Progenitor cell of endocrine pancreas (in vitro differentiated cells): Measurements from ENCODE around the gene PRCD. TPM values are rescaled to one million over a fixed set of nuclear protein-coding genes. Genes with fewer than 3 reads are reported as not detected.

ENCODE experiments used
- DNase-seq: peaks from one replicate; pipeline ENCODE4 v3.0.0; 2021; ENCODE audit warnings: low spot score; ENCODE audit not compliant: unreplicated experiment
- H3K27ac Mint-ChIP-seq: 2 replicates; pipeline ENCODE4 v1.8.0; 2021; ENCODE audit warnings: mild to moderate bottlenecking, moderate library complexity, mixed read lengths
- H3K27me3 Mint-ChIP-seq: 2 replicates; pipeline ENCODE4 v1.8.0; 2021; ENCODE audit warnings: mixed read lengths
- H3K36me3 Mint-ChIP-seq: 2 replicates; pipeline ENCODE4 v1.8.0; 2022; ENCODE audit warnings: mixed read lengths; ENCODE audit not compliant: insufficient read depth
- H3K4me1 Mint-ChIP-seq: 2 replicates; pipeline ENCODE4 v1.8.0; 2021; ENCODE audit warnings: low read depth, mixed read lengths
- H3K4me3 Mint-ChIP-seq: 2 replicates; pipeline ENCODE4 v1.8.0; 2021; ENCODE audit warnings: low read depth, mild to moderate bottlenecking, moderate library complexity, mixed read lengths
- H3K9me3 Mint-ChIP-seq: 2 replicates; pipeline ENCODE4 v1.8.0; 2021; ENCODE audit warnings: low read depth, mixed read lengths
- CTCF ChIP-seq: fragments of 200-600 bp; sonication (generic); IDR thresholded peaks from one replicate; pipeline ENCODE4 v1.5.0; 2021; ENCODE audit warnings: antibody characterized with exemption, mild to moderate bottlenecking; ENCODE audit not compliant: unreplicated experiment
- total RNA-seq: library from RNA; stranded (reverse); gene quantifications from 2 replicates; pipeline ENCODE4 v1.2.1, GENCODE V29; 2021

The PRCD gene
- total RNA-seq, 1 donor from 2014 or later = 0.86 TPM

GRCh38 chr17:76543826-76544545 lies 4.1 kb downstream of the PRCD start:
- Mint-ChIP-seq H3K27ac (no peak overlapping the region), H3K4me3 (no peak overlapping the region), H3K36me3 (no peaks in the 10 kb centered on the region), H3K4me1 (peaks cover 18% of the 10 kb centered on the region), H3K9me3 (no peaks in the 10 kb centered on the region), H3K27me3 (peaks cover 47% of the 10 kb centered on the region)
- DNase-seq = no peak
- no peak for TF ChIP-seq CTCF

DNA sequence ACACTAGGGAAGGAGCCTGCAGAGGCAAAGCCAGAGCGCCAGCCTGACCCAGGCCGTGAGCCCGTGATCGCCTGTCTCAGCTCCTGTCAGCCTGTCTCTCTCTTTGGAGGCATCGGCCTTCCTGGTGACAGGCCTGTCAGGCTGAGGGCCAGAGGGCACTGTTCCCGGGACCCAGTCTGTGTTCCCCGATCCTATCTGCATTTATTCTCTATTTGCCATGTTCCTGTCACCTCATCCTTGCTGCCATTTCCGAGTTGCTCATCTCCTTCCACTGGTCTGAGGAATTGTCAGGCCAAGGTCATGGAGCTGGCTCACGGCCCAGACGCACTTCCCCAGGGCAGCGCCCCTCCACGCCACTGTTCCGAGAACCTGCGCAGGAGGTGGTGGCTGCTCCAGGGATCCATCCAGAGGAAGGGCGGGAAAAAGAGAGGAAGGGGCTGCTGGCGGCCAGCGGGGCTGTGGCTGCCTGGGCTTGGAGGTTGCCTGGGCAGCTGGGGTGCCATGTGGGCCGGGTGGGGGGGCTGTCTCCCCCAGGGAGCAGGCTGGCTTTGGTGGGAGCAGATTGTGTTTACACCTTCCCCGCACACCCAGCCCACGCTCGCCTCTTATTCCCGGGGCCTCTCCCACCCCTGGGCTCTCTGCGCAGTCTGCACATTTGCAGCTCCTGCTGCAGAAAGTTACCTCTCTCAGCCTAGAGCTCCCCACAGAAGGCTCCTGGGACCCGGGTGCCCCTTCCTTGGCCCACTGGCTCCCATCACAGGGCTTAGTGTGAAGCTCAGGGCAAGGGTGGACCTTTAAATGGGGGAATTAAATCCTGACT lies 4.9 kb downstream of the PRCD start:
- Mint-ChIP-seq H3K9me3 (no peaks in the 10 kb centered on the region), H3K27me3 (peaks cover 40% of the 10 kb centered on the region), H3K27ac (no peak overlapping the region), H3K4me3 (no peak overlapping the region), H3K4me1 (peaks cover 16% of the 10 kb centered on the region), H3K36me3 (no peaks in the 10 kb centered on the region)
- TF ChIP-seq CTCF = no peak
- DNase-seq = no peak

DNA sequence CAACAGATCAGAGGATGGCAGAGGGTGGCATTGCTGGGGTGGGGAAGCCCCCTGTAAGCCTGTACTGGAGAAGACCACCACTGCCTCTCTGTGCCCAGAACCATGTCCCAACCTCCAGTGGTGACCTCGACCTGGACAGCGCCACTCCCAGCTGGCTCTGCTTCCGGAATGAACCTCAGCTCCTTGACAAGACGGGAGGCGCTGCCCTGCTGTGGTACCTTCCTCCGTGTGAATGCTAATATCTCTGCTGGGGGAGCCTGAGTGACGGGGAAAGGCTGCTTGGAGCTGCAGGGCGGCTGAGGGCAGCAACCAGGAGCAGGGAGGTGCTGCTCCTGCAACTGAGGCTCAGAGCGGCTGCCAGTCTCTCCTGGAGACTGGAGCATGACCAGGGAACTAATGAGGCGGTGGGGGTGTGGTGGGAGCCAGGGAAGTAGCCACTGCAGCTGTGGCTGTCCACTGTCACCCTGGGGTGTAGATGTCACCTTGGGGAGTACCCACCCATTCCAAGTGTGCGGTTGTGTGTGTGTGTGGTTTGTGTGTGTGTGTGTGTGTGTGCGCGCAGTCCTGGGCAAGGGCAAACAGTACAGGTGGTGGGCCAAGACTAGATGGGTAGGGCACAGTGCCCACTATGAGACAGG lies 6.2 kb downstream of the PRCD start:
- Mint-ChIP-seq H3K4me3 (no peak overlapping the region), H3K27ac (no peak overlapping the region)
- TF ChIP-seq CTCF = no peak

DNA sequence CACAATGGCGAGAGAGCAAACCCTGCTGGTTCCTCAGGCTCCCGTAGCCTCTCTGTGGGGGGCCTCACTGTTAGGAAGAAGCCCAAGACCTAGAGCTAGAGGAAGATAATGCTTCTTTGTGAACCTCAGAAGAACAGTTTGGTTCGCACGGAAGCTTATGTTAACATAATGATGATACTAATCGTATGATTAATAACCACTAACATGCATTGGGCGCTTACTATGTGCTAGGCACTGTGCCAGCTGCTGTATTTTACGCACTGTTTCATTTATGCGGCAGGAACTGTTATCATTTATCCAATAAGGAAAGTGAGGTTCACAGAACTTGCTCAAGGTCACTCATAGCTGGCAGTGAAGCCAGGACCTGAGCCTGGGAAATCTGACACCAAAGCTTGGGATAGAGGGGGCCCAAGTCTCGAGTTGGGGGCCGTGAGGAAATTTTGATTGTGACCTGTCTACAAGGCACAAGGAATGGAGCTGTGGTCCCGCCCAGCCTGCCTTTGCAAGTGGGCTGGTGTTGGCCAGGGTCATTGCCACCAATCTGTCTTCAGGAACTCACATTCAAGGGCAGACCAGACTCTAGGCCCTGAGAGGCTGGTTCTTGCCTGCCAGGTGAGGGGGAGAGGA lies 6.8 kb downstream of the PRCD start:
- H3K4me1 Mint-ChIP-seq = peaks cover 18% of the 10 kb centered on the region
- no peaks in the 10 kb centered on the region for H3K36me3 Mint-ChIP-seq
- peaks cover 36% of the 10 kb centered on the region for H3K27me3 Mint-ChIP-seq
- no peak for TF ChIP-seq CTCF
- no peak overlapping the region for H3K27ac Mint-ChIP-seq
- H3K9me3 Mint-ChIP-seq = no peaks in the 10 kb centered on the region
- DNase-seq = no peak
- H3K4me3 Mint-ChIP-seq = no peak overlapping the region

More for the DNA sequence above, 6.2 kb downstream of the PRCD start:
- H3K4me1 Mint-ChIP-seq = peaks cover 17% of the 10 kb centered on the region
- no peaks in the 10 kb centered on the region for H3K9me3 Mint-ChIP-seq
- H3K27me3 Mint-ChIP-seq = peaks cover 37% of the 10 kb centered on the region
- no peak for DNase-seq
- H3K36me3 Mint-ChIP-seq = no peaks in the 10 kb centered on the region

GRCh38 chr17:76547183-76547641 lies 7.4 kb downstream of the PRCD start:
- H3K36me3 Mint-ChIP-seq = no peaks in the 10 kb centered on the region
- no peaks in the 10 kb centered on the region for H3K9me3 Mint-ChIP-seq
- peak; percentile 48 for DNase-seq
- H3K27ac Mint-ChIP-seq = no peak overlapping the region
- peak; percentile 68 for TF ChIP-seq CTCF
- peaks cover 18% of the 10 kb centered on the region for H3K4me1 Mint-ChIP-seq
- peaks cover 30% of the 10 kb centered on the region for H3K27me3 Mint-ChIP-seq
- H3K4me3 Mint-ChIP-seq = no peak overlapping the region
